Smooth muscle cell (in vitro differentiated cells): ENCODE measurements around the gene CEP104. TPM values are rescaled to one million over a fixed set of nuclear protein-coding genes. Genes with fewer than 3 reads are reported as not detected.

Source experiments
- DNase-seq: peaks from one replicate; lab custom pipeline; 2025; ENCODE audit not compliant: unreplicated experiment; lab: John Stamatoyannopoulos, UW
- H2AFZ ChIP-seq: fragments of 200-600 bp; sonication (generic); 2 replicates; pipeline ENCODE4 v1.6.0; 2016; ENCODE audit warnings: antibody characterized with exemption, low read depth, mild to moderate bottlenecking
- H3F3A ChIP-seq: fragments of 200-600 bp; sonication (generic); 2 replicates; pipeline ENCODE4 v1.6.0; 2017; ENCODE audit warnings: antibody characterized with exemption, low read depth
- H3K27ac ChIP-seq: fragments of 200-600 bp; sonication (generic); 2 replicates; pipeline ENCODE4 v1.5.1; 2016; ENCODE audit warnings: low read depth, mild to moderate bottlenecking
- H3K27me3 ChIP-seq: fragments of 200-600 bp; sonication (generic); 2 replicates; pipeline ENCODE4 v1.6.1; 2016; ENCODE audit warnings: low read depth, mild to moderate bottlenecking
- H3K36me3 ChIP-seq: fragments of 200-600 bp; sonication (generic); 2 replicates; pipeline ENCODE4 v1.5.1; 2016; ENCODE audit warnings: low read depth
- H3K4me1 ChIP-seq: fragments of 200-600 bp; sonication (generic); 2 replicates; pipeline ENCODE4 v1.5.1; 2016; ENCODE audit warnings: low read depth
- H3K4me2 ChIP-seq: fragments of 200-600 bp; sonication (generic); 2 replicates; pipeline ENCODE4 v1.6.0; 2016; ENCODE audit warnings: mild to moderate bottlenecking
- H3K4me3 ChIP-seq: fragments of 200-600 bp; sonication (generic); 2 replicates; pipeline ENCODE4 v1.5.1; 2016; ENCODE audit warnings: mild to moderate bottlenecking
- H3K79me2 ChIP-seq: fragments of 200-600 bp; sonication (generic); 2 replicates; pipeline ENCODE4 v1.6.0; 2016; ENCODE audit warnings: low read depth, mild to moderate bottlenecking
- H3K9ac ChIP-seq: fragments of 200-600 bp; sonication (generic); 2 replicates; pipeline ENCODE4 v1.6.0; 2016; ENCODE audit warnings: low read depth
- H3K9me3 ChIP-seq: fragments of 200-600 bp; sonication (generic); replicated peaks from 2 replicates; pipeline ENCODE4 v1.5.1; 2016; ENCODE audit warnings: low read depth
- H4K20me1 ChIP-seq: fragments of 200-600 bp; sonication (generic); 2 replicates; pipeline ENCODE4 v1.6.0; 2016; ENCODE audit warnings: low read depth
- WGBS: methylation state at CpG from one replicate; pipeline ENCODE4 v1.1.7; 2016; ENCODE audit warnings: low lambda C conversion rate; 5-methylcytosine and 5-hydroxymethylcytosine counted together
- polyA plus RNA-seq: library from polyadenylated mRNA; unstranded; fragments of >200 nt; fragmentation: Nextera tagmentation; extraction: Ambion mirVana; gene quantifications from 2 replicates; pipeline ENCODE4 v1.2.1, GENCODE V29; 2016
- total RNA-seq: library from RNA; depleted of rRNA; stranded (reverse); fragments of >200 nt; gene quantifications from 2 replicates; pipeline ENCODE4 v1.2.3, GENCODE V29; 2014
- TF ChIP-seq, protein P1 (sequence below): fragments of 200-600 bp; sonication (generic); IDR thresholded peaks from 2 replicates; pipeline ENCODE4 v1.5.1; 2017; ENCODE audit warnings: borderline replicate concordance, mild to moderate bottlenecking, antibody characterized with exemption; ENCODE audit not compliant: insufficient read depth, poor library complexity, severe bottlenecking

The CEP104 gene
- total and polyA plus RNA-seq, 2 experiments from 2014 or later: 16.8 to 25.4 TPM

- TF ChIP-seq, protein P1, sequence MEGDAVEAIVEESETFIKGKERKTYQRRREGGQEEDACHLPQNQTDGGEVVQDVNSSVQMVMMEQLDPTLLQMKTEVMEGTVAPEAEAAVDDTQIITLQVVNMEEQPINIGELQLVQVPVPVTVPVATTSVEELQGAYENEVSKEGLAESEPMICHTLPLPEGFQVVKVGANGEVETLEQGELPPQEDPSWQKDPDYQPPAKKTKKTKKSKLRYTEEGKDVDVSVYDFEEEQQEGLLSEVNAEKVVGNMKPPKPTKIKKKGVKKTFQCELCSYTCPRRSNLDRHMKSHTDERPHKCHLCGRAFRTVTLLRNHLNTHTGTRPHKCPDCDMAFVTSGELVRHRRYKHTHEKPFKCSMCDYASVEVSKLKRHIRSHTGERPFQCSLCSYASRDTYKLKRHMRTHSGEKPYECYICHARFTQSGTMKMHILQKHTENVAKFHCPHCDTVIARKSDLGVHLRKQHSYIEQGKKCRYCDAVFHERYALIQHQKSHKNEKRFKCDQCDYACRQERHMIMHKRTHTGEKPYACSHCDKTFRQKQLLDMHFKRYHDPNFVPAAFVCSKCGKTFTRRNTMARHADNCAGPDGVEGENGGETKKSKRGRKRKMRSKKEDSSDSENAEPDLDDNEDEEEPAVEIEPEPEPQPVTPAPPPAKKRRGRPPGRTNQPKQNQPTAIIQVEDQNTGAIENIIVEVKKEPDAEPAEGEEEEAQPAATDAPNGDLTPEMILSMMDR: no peak
- Histone ChIP-seq H3K36me3 (peaks cover 5% of the 10 kb centered on the region), H3K4me3 (no peak overlapping the region), H3K9me3 (no peaks in the 10 kb centered on the region), H3K79me2 (no peaks in the 10 kb centered on the region), H2AFZ (no peak overlapping the region), H3K9ac (no peak overlapping the region), H4K20me1 (peaks cover under 1% of the 10 kb centered on the region), H3K27ac (no peak overlapping the region), H3K4me1 (no peaks in the 10 kb centered on the region), H3K27me3 (no peaks in the 10 kb centered on the region), H3K4me2 (no peak overlapping the region), H3F3A (no peaks in the 10 kb centered on the region)
- DNase-seq: no peak
- 95% methylated on average over 6 of the region's 6 CpGs for WGBS
Measured at GRCh38 chr1:3847081-3847480, 9.9 kb downstream of the CEP104 start.

DNA sequence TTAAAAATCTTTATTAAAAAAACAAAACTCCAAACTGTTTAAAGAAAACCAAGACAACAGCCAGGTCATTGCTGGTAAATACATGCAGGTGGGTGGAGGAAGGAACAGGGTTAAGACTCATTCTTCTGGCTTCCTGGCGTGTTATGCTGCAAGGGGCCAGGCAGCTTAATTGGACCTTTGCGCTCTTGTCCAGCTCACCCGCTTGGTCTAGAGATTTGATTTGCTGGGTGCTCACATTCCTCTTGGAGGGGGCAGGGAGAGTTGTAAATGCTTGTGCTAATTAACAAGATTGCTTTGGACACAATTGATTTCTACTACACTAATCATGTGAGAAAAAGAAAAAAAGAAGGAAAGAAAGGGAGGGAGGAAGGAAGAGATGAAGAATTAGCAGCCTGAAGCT, 10.5 kb downstream of the CEP104 start:
- 94% methylated on average over 3 of the region's 3 CpGs for WGBS
- Histone ChIP-seq H3F3A (no peaks in the 10 kb centered on the region), H3K9me3 (no peaks in the 10 kb centered on the region), H2AFZ (no peak overlapping the region), H3K4me3 (no peak overlapping the region), H3K4me2 (no peak overlapping the region), H3K4me1 (no peaks in the 10 kb centered on the region), H4K20me1 (no peaks in the 10 kb centered on the region), H3K27ac (no peak overlapping the region), H3K36me3 (peaks cover 5% of the 10 kb centered on the region), H3K9ac (no peak overlapping the region), H3K79me2 (no peaks in the 10 kb centered on the region), H3K27me3 (no peaks in the 10 kb centered on the region)
- DNase-seq: no peak
- TF ChIP-seq, protein P1: no peak

- H3K4me3 ChIP-seq: no peak overlapping the region
- no peaks in the 10 kb centered on the region for H4K20me1 ChIP-seq
- TF ChIP-seq, protein P1: no peak
- no peak for DNase-seq
- WGBS: 95% methylated on average over 9 of the region's 9 CpGs
- H3K4me2 ChIP-seq: no peak overlapping the region
- no peaks in the 10 kb centered on the region for H3K4me1 ChIP-seq
- H3F3A ChIP-seq: no peaks in the 10 kb centered on the region
- no peak overlapping the region for H3K9ac ChIP-seq
- no peak overlapping the region for H3K27ac ChIP-seq
- no peak overlapping the region for H2AFZ ChIP-seq
- peaks cover 26% of the 10 kb centered on the region for H3K36me3 ChIP-seq
- no peaks in the 10 kb centered on the region for H3K79me2 ChIP-seq
- H3K27me3 ChIP-seq: no peaks in the 10 kb centered on the region
- no peaks in the 10 kb centered on the region for H3K9me3 ChIP-seq
Measured at GRCh38 chr1:3842912-3843311, 14.1 kb downstream of the CEP104 start.

- Histone ChIP-seq H3K36me3 (peaks cover 34% of the 10 kb centered on the region), H3K9ac (no peak overlapping the region), H3F3A (no peaks in the 10 kb centered on the region), H3K4me2 (no peak overlapping the region), H2AFZ (no peak overlapping the region), H3K4me3 (no peak overlapping the region), H3K27me3 (no peaks in the 10 kb centered on the region), H4K20me1 (no peaks in the 10 kb centered on the region), H3K27ac (no peak overlapping the region), H3K4me1 (no peaks in the 10 kb centered on the region), H3K79me2 (no peaks in the 10 kb centered on the region), H3K9me3 (no peaks in the 10 kb centered on the region)
- no peak for DNase-seq
- WGBS: 98% methylated on average over 7 of the region's 7 CpGs
- TF ChIP-seq, protein P1: no peak
Measured at GRCh38 chr1:3841491-3841890, 15.5 kb downstream of the CEP104 start.
